ENCODE data around the gene ZNF423. TPM values are rescaled to one million over a fixed set of nuclear protein-coding genes. Genes with fewer than 3 reads are reported as not detected.

The ZNF423 gene
- total and polyA plus RNA-seq, 2 experiments from 2014 or later: 14.9 to 41.8 TPM

DNA sequence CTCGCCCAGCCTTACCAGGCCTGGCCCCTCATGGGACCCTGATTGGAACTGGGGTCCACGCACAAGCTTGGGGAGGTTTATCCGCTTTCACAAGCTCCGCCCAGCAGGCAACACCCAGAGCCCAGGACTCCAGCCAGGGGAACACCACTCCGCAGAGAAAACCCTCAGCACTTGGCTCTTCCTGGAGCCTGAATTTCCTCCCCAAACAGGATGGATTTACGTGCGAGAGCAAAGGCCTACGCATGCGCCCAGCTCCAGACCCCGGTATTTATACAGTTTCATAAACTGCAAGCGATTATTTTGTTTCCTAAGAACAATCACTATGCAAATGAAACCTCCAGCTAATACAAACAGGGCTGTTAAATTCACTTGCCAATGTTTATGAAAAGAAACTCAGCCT is 22.8 kb downstream of the ZNF423 start (continued):
- TF ChIP-seq, protein P1, sequence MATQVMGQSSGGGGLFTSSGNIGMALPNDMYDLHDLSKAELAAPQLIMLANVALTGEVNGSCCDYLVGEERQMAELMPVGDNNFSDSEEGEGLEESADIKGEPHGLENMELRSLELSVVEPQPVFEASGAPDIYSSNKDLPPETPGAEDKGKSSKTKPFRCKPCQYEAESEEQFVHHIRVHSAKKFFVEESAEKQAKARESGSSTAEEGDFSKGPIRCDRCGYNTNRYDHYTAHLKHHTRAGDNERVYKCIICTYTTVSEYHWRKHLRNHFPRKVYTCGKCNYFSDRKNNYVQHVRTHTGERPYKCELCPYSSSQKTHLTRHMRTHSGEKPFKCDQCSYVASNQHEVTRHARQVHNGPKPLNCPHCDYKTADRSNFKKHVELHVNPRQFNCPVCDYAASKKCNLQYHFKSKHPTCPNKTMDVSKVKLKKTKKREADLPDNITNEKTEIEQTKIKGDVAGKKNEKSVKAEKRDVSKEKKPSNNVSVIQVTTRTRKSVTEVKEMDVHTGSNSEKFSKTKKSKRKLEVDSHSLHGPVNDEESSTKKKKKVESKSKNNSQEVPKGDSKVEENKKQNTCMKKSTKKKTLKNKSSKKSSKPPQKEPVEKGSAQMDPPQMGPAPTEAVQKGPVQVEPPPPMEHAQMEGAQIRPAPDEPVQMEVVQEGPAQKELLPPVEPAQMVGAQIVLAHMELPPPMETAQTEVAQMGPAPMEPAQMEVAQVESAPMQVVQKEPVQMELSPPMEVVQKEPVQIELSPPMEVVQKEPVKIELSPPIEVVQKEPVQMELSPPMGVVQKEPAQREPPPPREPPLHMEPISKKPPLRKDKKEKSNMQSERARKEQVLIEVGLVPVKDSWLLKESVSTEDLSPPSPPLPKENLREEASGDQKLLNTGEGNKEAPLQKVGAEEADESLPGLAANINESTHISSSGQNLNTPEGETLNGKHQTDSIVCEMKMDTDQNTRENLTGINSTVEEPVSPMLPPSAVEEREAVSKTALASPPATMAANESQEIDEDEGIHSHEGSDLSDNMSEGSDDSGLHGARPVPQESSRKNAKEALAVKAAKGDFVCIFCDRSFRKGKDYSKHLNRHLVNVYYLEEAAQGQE (IDR thresholded peaks at IDR 0.05; ENCODE audit: unreplicated experiment): no peak
- TF ChIP-seq ZNF331 (CRISPR knock-in tag; IDR thresholded peaks at IDR 0.05; ENCODE audit: low read depth) (no peak), NANOG (IDR thresholded peaks at IDR 0.05; ENCODE audit: borderline replicate concordance) (no peak)

GRCh38 chr16:49832177-49832576 is 23.7 kb downstream of the ZNF423 start:
- H3K36me3 Mint-ChIP-seq (ENCODE audit: low read depth): peaks cover 13% of the 10 kb centered on the region
- DNase-seq (ENCODE audit: low spot score) (no peak), ATAC-seq (no peak)
- Histone ChIP-seq H3K4me3 (no peak overlapping the region), H3K9me2 (ENCODE audit: insufficient read depth) (no peaks in the 10 kb centered on the region), H2AFZ (no peak overlapping the region), H3K4me1 (ENCODE audit: insufficient read depth) (peaks cover 61% of the 10 kb centered on the region), H3K36me3 (ENCODE audit: insufficient read depth) (no peaks in the 10 kb centered on the region), H3K79me2 (replicated peaks; ENCODE audit: insufficient read depth) (peaks cover 93% of the 10 kb centered on the region), H3K27ac (ENCODE audit: low read depth) (no peak overlapping the region), H3F3A (replicated peaks; ENCODE audit: low read depth) (peaks cover 11% of the 10 kb centered on the region), H4K20me1 (replicated peaks; ENCODE audit: insufficient read depth) (peaks cover 14% of the 10 kb centered on the region; the same call in 1 of the 2 replicates), H3K4me2 (no peak overlapping the region), H3K27me3 (ENCODE audit: insufficient read depth) (no peaks in the 10 kb centered on the region)
- no peak overlapping the region for H3K4me3 Mint-ChIP-seq
- H3K9me3 Mint-ChIP-seq: no peaks in the 10 kb centered on the region
- no peak overlapping the region for H3K27ac Mint-ChIP-seq
- H3K27me3 Mint-ChIP-seq (ENCODE audit: insufficient read depth, low read depth, poor library complexity): peaks cover 19% of the 10 kb centered on the region
- H3K4me1 Mint-ChIP-seq: peaks cover 82% of the 10 kb centered on the region
- TF ChIP-seq EZH2phosphoT487 (IDR thresholded peaks at IDR 0.05; ENCODE audit: unreplicated experiment) (no peak), JUNB (IDR thresholded peaks at IDR 0.05; ENCODE audit: unreplicated experiment) (no peak), ZNF114 (CRISPR knock-in tag; IDR thresholded peaks at IDR 0.05) (no peak), CREB1 (CRISPR knock-in tag; IDR thresholded peaks at IDR 0.05; ENCODE audit: low read depth) (no peak), STAT1 (IDR thresholded peaks at IDR 0.05; ENCODE audit: unreplicated experiment) (no peak), EZH2 (IDR thresholded peaks at IDR 0.05; ENCODE audit: low read depth, unreplicated experiment) (no peak), POLR2AphosphoS5 (IDR thresholded peaks at IDR 0.05; ENCODE audit: low read depth) (no peak), NANOG (IDR thresholded peaks at IDR 0.05; ENCODE audit: borderline replicate concordance) (no peak)
- TF ChIP-seq, protein P2, sequence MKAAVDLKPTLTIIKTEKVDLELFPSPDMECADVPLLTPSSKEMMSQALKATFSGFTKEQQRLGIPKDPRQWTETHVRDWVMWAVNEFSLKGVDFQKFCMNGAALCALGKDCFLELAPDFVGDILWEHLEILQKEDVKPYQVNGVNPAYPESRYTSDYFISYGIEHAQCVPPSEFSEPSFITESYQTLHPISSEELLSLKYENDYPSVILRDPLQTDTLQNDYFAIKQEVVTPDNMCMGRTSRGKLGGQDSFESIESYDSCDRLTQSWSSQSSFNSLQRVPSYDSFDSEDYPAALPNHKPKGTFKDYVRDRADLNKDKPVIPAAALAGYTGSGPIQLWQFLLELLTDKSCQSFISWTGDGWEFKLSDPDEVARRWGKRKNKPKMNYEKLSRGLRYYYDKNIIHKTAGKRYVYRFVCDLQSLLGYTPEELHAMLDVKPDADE (IDR thresholded peaks at IDR 0.05): no peak
- TF ChIP-seq, protein P3, sequence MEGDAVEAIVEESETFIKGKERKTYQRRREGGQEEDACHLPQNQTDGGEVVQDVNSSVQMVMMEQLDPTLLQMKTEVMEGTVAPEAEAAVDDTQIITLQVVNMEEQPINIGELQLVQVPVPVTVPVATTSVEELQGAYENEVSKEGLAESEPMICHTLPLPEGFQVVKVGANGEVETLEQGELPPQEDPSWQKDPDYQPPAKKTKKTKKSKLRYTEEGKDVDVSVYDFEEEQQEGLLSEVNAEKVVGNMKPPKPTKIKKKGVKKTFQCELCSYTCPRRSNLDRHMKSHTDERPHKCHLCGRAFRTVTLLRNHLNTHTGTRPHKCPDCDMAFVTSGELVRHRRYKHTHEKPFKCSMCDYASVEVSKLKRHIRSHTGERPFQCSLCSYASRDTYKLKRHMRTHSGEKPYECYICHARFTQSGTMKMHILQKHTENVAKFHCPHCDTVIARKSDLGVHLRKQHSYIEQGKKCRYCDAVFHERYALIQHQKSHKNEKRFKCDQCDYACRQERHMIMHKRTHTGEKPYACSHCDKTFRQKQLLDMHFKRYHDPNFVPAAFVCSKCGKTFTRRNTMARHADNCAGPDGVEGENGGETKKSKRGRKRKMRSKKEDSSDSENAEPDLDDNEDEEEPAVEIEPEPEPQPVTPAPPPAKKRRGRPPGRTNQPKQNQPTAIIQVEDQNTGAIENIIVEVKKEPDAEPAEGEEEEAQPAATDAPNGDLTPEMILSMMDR (conservative IDR thresholded peaks at IDR 0.05; ENCODE audit: low read depth in 2 of 2): no peak
- TF ChIP-seq, protein P1 (IDR thresholded peaks at IDR 0.05; ENCODE audit: unreplicated experiment): no peak
